Activated naive CD8-positive, alpha-beta T cell treated with anti-CD3 and anti-CD28 coated beads, Interleukin-2, amount 10 ng/mL, durations not matched to agents 7 days and 5 days (primary cell): ENCODE data around the gene ULK2. TPM values are rescaled to one million over a fixed set of nuclear protein-coding genes. Genes with fewer than 3 reads are reported as not detected.
A peak's percentile ranks its signal among the peaks of the same experiment; 100 is the strongest.

Experiments
- ATAC-seq: fragments of 150-1000 bp; cut with Tn5 transposase; one replicate; pipeline ENCODE4 v1.10.0; 2021; ENCODE audit warnings: low read depth, moderate library complexity
- POLR2A ChIA-PET: fragments of 350-600 bp; sonication (Branson Sonifier 250); formaldehyde crosslinking; loops from one replicate; lab custom pipeline; 2021; ENCODE audit warnings: antibody characterized with exemption; lab: Charles Lee
- DNase-seq: peaks from one replicate; pipeline ENCODE4 v3.0.0; 2021
- H3K27ac Mint-ChIP-seq: one replicate; pipeline ENCODE4 v1.8.0; 2022; ENCODE audit warnings: mild to moderate bottlenecking, mixed read lengths
- H3K27me3 Mint-ChIP-seq: one replicate; pipeline ENCODE4 v1.8.0; 2022; ENCODE audit warnings: mild to moderate bottlenecking, moderate library complexity, mixed read lengths
- H3K36me3 Mint-ChIP-seq: one replicate; pipeline ENCODE4 v1.8.0; 2021; ENCODE audit warnings: mild to moderate bottlenecking, mixed read lengths
- H3K4me1 Mint-ChIP-seq: one replicate; pipeline ENCODE4 v1.8.0; 2021; ENCODE audit warnings: mixed read lengths
- H3K4me3 Mint-ChIP-seq: one replicate; pipeline ENCODE4 v1.8.0; 2022; ENCODE audit warnings: mild to moderate bottlenecking, moderate library complexity, mixed read lengths
- H3K9me3 Mint-ChIP-seq: one replicate; pipeline ENCODE4 v1.8.0; 2021; ENCODE audit warnings: mixed read lengths
- total RNA-seq, 2 experiments: library from RNA; stranded (reverse); gene quantifications; one replicate each; pipeline ENCODE4 v1.2.3, GENCODE V29; 2021

Gene ULK2
- total RNA-seq, 2 experiments from 2014 or later, result 8.8 to 9.7 TPM

- Mint-ChIP-seq H3K27me3 (peaks cover 4% of the 10 kb centered on the region), H3K4me1 (no peaks in the 10 kb centered on the region), H3K4me3 (peak overlapping the region; percentile 78), H3K36me3 (no peaks in the 10 kb centered on the region), H3K9me3 (no peaks in the 10 kb centered on the region), H3K27ac (no peak overlapping the region)
- DNase-seq (peak; percentile 95), ATAC-seq (peak; percentile 91)
- POLR2A ChIA-PET, result interaction anchor here (1.2 to 1.7 kb wide), 2 partner anchors 27 to 97 kb away, joined by 4 to 10 read pairs; partner anchors contain the start of gene ALDH3A2
These were observed 122.6 kb downstream of the ULK2 start for GRCh38 chr17:19744922-19745757.

GRCh38 chr17:19744492-19744891 lies 123.2 kb downstream of the ULK2 start:
- H3K27me3 Mint-ChIP-seq, result peaks cover 4% of the 10 kb centered on the region
- H3K36me3 Mint-ChIP-seq, result no peaks in the 10 kb centered on the region
- peak overlapping the region; percentile 78 for H3K4me3 Mint-ChIP-seq
- H3K4me1 Mint-ChIP-seq, result no peaks in the 10 kb centered on the region
- no peak for DNase-seq
- ATAC-seq, result no peak
- POLR2A ChIA-PET, result interaction anchor here (1.2 to 1.7 kb wide), 2 partner anchors 27 to 96 kb away, joined by 4 to 10 read pairs; partner anchors contain the start of gene ALDH3A2
- H3K27ac Mint-ChIP-seq, result peak overlapping the region; percentile 76
- H3K9me3 Mint-ChIP-seq, result no peaks in the 10 kb centered on the region

- POLR2A ChIA-PET, result interaction anchor here (1.7 kb wide), 1 partner anchor 95 kb away, joined by 10 read pairs; the partner anchor contains the start of gene ALDH3A2
- Mint-ChIP-seq H3K4me1 (no peaks in the 10 kb centered on the region), H3K27ac (no peak overlapping the region), H3K27me3 (peaks cover 4% of the 10 kb centered on the region), H3K9me3 (no peaks in the 10 kb centered on the region), H3K4me3 (no peak overlapping the region), H3K36me3 (no peaks in the 10 kb centered on the region)
- no peak for DNase-seq
- ATAC-seq, result no peak
These were observed 124.3 kb downstream of the ULK2 start for GRCh38 chr17:19743101-19744100.

- Mint-ChIP-seq H3K27ac (no peak overlapping the region), H3K27me3 (no peaks in the 10 kb centered on the region), H3K4me3 (no peak overlapping the region), H3K9me3 (no peaks in the 10 kb centered on the region), H3K4me1 (no peaks in the 10 kb centered on the region), H3K36me3 (no peaks in the 10 kb centered on the region)
- POLR2A ChIA-PET, result no interaction called here
- no peak for DNase-seq
- ATAC-seq, result no peak
These were observed 125.2 kb downstream of the ULK2 start for GRCh38 chr17:19742495-19742894.

GRCh38 chr17:19741832-19742457 lies 125.8 kb downstream of the ULK2 start:
- H3K36me3 Mint-ChIP-seq, result no peaks in the 10 kb centered on the region
- no peaks in the 10 kb centered on the region for H3K9me3 Mint-ChIP-seq
- DNase-seq (no peak), ATAC-seq (no peak)
- no peaks in the 10 kb centered on the region for H3K4me1 Mint-ChIP-seq
- POLR2A ChIA-PET, result no interaction called here
- H3K27ac Mint-ChIP-seq, result no peak overlapping the region
- no peak overlapping the region for H3K4me3 Mint-ChIP-seq
- H3K27me3 Mint-ChIP-seq, result peaks cover 2% of the 10 kb centered on the region

DNA sequence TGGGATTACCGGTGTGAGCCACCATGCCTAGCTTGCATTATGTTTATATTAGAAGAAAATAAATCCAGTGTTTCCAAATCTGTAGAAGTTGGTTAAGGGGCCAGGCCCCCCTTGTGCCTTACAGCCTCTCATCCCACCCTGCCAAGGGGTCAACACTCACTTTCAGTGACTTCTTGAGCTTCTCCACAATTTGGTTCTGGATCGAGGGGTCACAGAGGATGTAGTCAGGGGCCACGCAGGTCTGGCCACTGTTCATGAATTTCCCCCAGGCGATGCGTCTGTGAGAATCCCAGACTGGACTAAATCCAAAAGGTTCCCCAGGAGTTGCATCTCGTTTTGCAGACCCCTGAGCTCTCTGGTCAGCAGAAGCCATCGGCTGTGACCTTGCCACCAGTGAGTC lies 126.8 kb downstream of the ULK2 start:
- no peaks in the 10 kb centered on the region for H3K36me3 Mint-ChIP-seq
- H3K9me3 Mint-ChIP-seq, result no peaks in the 10 kb centered on the region
- POLR2A ChIA-PET, result no interaction called here
- H3K27me3 Mint-ChIP-seq, result peaks cover 5% of the 10 kb centered on the region
- H3K4me3 Mint-ChIP-seq, result no peak overlapping the region
- H3K4me1 Mint-ChIP-seq, result no peaks in the 10 kb centered on the region
- H3K27ac Mint-ChIP-seq, result no peak overlapping the region
- DNase-seq (no peak), ATAC-seq (no peak)

- peaks cover 5% of the 10 kb centered on the region for H3K27me3 Mint-ChIP-seq
- no peak overlapping the region for H3K27ac Mint-ChIP-seq
- no peaks in the 10 kb centered on the region for H3K36me3 Mint-ChIP-seq
- POLR2A ChIA-PET, result no interaction called here
- ATAC-seq (no peak), DNase-seq (no peak)
- H3K4me3 Mint-ChIP-seq, result no peak overlapping the region
- no peaks in the 10 kb centered on the region for H3K9me3 Mint-ChIP-seq
- H3K4me1 Mint-ChIP-seq, result no peaks in the 10 kb centered on the region
These were observed 128.2 kb downstream of the ULK2 start for GRCh38 chr17:19739241-19740201.

DNA sequence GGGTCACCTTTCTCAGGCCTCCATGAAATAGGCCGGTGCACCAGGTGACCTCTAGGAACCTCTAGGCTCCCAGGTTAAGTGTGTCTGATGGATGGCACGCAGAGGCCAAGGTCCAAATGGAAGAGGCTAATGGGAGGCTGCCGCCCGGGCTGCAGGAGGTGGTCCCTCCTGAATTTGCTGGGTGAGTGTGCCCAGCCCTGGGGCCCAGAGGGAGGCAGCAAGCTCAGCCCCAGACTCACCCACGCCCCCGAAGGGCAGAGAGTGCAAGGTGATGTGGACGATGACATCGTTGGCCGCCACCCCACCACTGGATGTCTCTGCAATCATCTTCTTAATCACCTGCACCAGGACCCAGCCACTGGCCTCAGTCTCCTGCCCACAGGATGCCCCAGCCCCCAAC lies 129.0 kb downstream of the ULK2 start:
- Mint-ChIP-seq H3K27me3 (peaks cover 5% of the 10 kb centered on the region), H3K27ac (no peak overlapping the region), H3K9me3 (no peaks in the 10 kb centered on the region), H3K4me1 (no peaks in the 10 kb centered on the region), H3K36me3 (no peaks in the 10 kb centered on the region), H3K4me3 (no peak overlapping the region)
- POLR2A ChIA-PET, result no interaction called here
- DNase-seq (no peak), ATAC-seq (no peak)

DNA sequence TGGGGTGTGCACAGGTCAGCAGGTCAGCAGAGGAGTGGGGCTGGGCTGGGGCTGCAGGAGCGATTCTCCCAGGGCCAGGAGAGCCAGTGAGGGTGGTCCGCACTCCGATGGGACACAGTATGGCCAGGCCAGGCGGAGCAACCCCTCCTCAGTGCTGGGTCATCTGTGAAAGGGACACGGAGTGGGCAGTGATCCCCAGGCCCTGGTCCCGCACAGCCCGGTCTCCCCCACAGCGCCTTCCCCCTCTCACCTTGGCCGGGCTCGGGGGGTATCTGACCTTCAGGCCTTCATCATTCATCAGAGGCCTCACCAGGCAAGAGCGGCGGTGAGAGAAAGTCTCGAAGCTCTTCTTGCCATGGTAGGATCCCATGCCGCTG lies 129.7 kb downstream of the ULK2 start:
- H3K9me3 Mint-ChIP-seq, result no peaks in the 10 kb centered on the region
- ATAC-seq, result no peak
- POLR2A ChIA-PET, result no interaction called here

DNA sequence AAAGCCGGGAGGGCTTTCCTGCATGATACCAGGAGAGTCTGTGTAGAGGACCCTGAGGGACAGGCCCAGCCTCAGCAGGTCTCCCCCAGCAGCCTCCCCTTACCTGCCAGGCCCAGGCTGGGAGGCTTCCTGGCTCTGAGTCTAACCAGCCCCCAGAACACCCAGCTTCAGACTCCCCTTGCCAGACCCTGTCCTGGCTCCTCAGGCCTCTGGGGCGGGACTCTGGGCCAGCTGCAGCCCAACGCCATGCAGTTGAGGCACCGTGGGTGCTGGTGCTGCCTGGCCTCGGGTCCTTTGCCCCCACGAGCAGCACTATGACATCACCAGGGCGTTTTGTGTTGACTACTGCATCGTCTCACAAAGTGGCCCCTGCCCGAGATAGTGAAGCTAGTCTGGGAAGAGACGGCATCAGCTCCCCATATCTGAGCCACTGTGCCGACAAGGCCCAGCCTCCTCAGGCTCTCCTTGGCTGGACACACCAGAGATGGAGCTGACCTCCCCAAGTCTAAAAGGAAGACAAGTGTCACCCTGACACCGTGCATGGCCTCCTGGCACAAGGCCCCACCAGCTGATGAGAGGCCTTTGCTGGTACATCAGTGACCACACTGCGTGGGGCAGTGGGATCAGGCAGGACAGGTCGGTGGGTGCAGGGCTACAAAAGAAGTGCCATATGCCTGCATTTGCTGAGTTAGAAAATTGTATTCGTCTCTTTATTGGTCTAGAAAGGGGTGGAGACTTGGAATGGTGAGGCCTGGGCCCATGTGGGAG lies 130.2 kb downstream of the ULK2 start:
- no peaks in the 10 kb centered on the region for H3K9me3 Mint-ChIP-seq

More for the DNA sequence above, 129.7 kb downstream of the ULK2 start:
- Mint-ChIP-seq H3K27ac (no peak overlapping the region), H3K4me3 (no peak overlapping the region), H3K36me3 (no peaks in the 10 kb centered on the region), H3K27me3 (peaks cover 5% of the 10 kb centered on the region), H3K4me1 (no peaks in the 10 kb centered on the region)
- no peak for DNase-seq

GRCh38 chr17:19736071-19736470 lies 131.7 kb downstream of the ULK2 start:
- H3K4me1 Mint-ChIP-seq, result no peaks in the 10 kb centered on the region
- POLR2A ChIA-PET, result no interaction called here
- no peak overlapping the region for H3K27ac Mint-ChIP-seq
- H3K27me3 Mint-ChIP-seq, result peaks cover 5% of the 10 kb centered on the region
- ATAC-seq (no peak), DNase-seq (no peak)
- no peak overlapping the region for H3K4me3 Mint-ChIP-seq
- H3K9me3 Mint-ChIP-seq, result no peaks in the 10 kb centered on the region
- no peaks in the 10 kb centered on the region for H3K36me3 Mint-ChIP-seq

More for the DNA sequence above, 130.2 kb downstream of the ULK2 start:
- Mint-ChIP-seq H3K4me1 (no peaks in the 10 kb centered on the region), H3K36me3 (no peaks in the 10 kb centered on the region), H3K27ac (no peak overlapping the region), H3K27me3 (peaks cover 5% of the 10 kb centered on the region), H3K4me3 (no peak overlapping the region)
- DNase-seq (no peak), ATAC-seq (no peak)
- POLR2A ChIA-PET, result no interaction called here
